Keratinocyte (primary cell): ENCODE results near the gene PDZD2.

Experiments
- CTCF ChIP-seq, 3 experiments: IDR thresholded peaks in 1 of 3; conservative IDR thresholded peaks in 1 of 3; optimal IDR thresholded peaks in 1 of 3; 2 replicates in 2 of 3; 3 replicates in 1 of 3; pipeline versions ENCODE3 to v1.5.1; 2011; ENCODE audit warnings: low read length in 3 of 3, mild to moderate bottlenecking in 3 of 3, moderate library complexity in 2 of 3, control low read depth in 1 of 3, inconsistent platforms in 1 of 3; ENCODE audit not compliant: insufficient read depth in 2 of 3; ENCODE audit errors: extremely low read depth in 1 of 3
- EZH2 ChIP-seq: IDR thresholded peaks from one replicate; pipeline ENCODE4 v1.6.1; 2012; ENCODE audit warnings: inconsistent platforms, mild to moderate bottlenecking, low read length, moderate library complexity

GRCh38 chr5:31769530-31769929 is 130.6 kb downstream of the PDZD2 start:
- TF ChIP-seq CTCF (optimal IDR thresholded peaks at IDR 0.05 in 1 of 3, IDR thresholded peaks at IDR 0.05 in 1 of 3, conservative IDR thresholded peaks at IDR 0.05 in 1 of 3; ENCODE audit: extremely low read depth in 1 of 3, insufficient read depth in 2 of 3, low read length in 3 of 3) = no peak
- no peak for TF ChIP-seq EZH2
